TTC549 (cell line): ENCODE results near the gene MC5R.

Source experiments
- FAIRE-seq: peaks from 2 replicates; lab custom pipeline; 2012; peaks lifted over from hg19 to GRCh38; lab: Jason Lieb, UNC

MC5R gene

DNA sequence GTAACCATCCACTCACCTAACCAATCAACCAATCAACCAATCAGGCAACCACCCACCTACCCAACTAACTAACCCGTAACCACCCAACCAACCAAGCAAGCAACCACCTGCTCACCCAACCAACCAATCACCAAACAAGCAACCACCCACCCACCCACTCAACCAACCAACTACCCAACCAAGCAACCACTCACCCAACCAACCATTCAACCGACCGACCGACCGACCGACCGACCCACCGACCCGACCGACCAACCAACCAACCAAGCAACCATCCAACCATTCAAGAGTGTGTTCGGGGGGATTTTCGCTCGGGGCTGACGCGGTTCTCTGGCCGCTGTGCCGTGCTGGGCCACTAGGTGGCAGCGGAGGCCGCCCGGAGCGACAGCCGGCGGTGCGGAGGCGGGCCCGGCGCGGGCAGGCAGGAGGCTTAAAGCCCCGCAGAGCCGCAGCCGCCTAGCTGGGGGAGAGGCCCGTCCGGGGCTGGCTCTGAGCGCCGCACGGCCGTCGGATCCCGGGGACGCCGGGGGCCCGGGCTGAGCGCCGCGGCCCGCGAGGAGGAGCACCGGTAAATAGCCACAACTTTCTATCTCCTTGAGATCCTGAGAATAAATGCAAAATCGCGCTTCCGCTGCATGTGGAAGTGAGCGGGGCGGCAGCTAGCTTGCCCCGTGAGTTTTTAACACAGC, at the start of gene MC5R:
Gene MC5R (plus strand): TSS at position 443 of the 689 bp plus-strand sequence. CDS start 1,617 bp downstream, outside the sequence.
- FAIRE-seq: no peak

DNA sequence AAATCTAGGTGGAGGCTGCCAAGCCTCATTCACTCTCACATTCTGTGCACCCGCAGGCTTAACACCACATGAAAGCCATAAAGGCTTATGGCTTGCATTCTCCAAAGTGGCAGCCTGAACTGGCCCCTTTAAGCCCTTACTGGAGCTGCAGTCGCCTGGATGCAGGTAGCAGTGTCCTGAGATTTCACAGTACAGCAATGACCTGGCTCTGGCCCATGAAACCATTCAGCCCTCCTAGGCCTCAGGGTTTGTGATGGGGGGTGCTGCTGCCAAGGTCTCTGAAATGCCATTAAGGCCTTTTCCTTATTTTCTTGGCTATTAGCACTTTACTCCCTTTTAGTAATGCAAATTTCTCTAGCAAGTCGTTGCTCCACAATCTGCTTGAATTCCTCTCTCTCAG, 48.9 kb upstream of the MC5R start:
- FAIRE-seq: no peak

DNA sequence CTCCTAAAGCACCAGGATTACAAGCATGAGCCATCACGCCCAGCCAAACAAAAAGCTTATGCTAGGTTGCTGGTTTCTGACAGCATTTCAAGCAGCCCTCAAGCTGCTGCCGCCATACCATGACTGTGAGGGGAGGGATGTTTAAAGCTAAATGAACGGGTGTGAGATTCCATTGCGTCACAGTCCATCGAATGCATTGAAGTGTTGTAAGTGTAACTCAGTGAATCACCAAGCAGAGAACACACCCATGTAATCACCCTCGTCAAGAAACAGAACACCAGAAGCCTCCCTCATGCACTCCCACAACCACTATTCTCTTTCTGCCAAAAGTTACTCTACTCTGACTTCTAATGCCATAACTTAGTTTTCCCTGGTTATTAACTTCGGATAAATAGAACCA, 32.8 kb upstream of the MC5R start:
- no peak for FAIRE-seq

DNA sequence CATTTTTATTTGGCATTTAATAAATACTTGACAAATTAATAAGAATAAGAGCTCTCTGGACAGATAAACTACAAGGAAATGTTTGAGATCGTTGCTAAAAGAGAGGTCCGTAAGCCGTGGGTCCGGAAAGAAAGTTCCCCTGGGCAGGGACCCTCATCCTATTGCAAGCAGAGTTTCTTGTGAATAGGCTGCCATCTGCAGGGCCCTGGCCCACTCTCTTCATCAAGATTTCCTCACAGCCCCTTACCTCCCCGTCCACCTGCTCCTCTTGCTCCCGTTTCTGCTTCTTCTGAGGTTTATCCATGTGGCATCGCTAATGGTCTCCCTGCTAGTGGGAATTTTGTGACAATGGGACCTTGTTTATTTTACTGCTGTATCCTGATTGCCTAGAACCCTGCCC, 30.1 kb upstream of the MC5R start:
- FAIRE-seq: no peak

DNA sequence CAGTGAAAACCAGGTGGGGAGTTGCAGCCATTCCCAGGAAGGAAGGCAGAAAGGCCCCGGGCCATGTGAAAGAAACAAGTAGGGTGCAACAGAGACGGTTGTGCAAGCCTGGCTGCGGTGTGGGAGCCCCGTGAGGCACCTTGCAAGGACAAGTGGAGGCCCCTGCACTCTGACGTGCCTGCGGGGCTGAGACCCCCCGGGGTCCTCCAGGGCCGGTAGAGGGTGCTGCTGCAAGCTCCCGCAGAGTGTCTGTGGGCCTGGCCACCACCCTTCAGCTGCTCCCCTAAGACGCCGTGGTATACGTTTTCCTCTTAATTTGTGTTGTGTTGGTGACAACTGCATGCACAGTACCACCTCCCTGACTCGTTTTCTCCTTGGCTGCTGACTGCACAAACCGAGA, 27.4 kb upstream of the MC5R start:
- no peak for FAIRE-seq

DNA sequence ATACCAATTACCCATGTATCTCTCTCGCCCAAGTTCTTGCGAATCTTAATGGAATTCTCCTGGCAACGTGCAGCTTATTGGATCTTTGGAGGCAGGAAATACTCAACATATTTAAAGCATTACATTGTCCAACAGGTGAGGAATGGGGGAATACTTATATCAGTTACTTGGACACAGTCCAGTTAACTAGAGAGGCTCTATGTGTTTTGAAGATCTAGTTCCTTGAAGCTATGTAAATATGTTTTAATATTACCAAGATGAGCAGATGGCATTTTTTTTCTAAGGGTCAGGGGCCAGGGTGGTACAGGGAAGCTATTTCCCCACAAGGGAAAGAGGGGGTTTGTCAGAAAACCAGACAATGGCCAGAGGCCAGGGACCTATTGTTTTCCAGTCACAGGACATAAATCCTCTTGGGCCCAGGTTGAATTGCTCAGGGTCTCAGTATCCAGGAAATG, 26.8 kb upstream of the MC5R start:
- FAIRE-seq: no peak

DNA sequence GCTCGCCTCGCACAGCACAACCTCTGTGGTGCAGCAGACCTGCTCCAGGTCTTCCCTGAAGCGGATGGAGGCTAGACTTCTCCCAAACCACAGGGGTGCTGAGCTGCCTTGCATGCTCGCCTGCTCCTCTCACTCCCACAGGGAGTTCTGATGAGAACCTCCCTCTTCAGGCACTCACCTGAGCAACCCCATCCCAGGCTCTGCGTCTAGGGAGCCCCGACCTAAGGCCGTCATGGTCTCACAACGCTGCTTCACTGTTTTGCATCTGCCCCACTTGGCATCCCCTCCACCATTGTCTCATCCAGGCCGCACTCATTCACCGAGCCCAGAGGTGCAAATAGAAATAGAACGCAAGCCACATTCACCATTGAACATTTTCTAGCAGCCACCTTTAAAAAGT, 24.6 kb upstream of the MC5R start:
- no peak for FAIRE-seq

DNA sequence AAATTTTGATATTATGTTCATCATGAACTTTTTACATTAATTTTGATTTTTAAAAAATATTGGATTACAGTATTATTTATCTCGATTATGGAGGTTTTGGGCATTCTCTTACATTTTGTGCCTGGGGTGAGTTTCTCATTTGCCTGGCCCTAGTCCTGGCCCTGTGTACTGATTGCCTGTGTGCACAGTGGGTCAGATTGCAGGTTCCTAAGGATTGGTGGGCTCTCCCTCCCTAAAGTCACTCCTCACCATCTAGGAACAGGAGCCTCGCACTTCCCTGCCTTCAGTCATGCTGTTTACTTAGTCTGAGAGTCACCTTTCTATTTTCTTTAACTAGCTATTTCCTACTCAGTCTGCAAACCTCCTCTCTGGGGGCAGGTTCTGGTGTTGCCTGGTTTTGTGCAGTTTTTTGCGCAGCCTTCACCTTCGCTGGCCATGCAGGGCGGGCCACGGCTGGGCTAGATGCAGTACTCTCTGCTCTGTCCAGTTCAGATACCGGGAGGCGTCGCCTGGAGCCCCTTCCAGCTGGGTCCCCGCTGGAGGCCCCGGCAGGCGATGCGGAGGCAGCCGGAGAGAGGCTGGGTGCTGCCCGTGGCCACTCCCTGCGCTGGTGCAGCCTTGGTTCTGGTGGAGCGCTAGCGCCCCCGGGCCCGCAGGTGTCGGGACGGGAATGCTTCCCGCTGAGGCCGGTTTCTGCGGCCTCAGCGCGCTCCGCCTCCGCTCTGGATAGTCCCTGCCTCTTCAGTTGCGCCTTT, 23.3 kb upstream of the MC5R start:
- FAIRE-seq: no peak

DNA sequence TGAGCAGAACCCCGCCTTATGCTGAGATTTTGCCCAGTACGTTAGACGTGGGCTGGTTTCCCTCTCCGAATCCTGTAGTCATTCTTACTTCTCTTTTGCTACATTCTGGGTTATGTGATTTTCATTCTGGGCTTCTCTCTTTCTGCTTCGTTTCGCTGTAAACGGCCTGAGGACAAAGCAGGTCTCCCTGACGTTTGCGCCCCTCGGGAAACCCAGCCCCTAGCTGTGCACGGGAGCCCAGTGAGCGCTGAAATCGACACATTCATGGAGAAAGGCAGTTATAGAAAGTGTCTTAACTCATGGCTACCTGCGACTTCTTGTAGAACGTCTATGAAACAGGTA, 22.7 kb upstream of the MC5R start:
- FAIRE-seq: no peak

DNA sequence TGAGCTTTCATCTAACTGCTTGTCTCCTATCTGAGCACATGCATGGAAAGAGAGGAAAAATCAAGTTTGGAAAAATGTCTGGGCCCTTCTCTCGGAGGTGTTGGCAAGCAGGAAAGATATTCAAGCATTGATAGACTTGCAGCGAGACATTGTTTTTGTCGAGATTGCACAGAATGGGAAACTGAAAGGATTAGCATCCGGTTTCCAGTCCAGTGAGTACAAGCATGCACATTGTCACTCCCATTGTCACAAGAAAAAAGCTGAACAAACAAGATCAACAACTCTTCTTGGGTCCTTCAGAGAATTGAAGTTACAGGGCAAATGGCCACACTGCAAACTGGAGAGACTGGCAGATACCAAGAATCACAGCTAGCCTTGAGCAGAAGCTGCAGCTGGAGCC, 19.6 kb upstream of the MC5R start:
- FAIRE-seq: no peak

DNA sequence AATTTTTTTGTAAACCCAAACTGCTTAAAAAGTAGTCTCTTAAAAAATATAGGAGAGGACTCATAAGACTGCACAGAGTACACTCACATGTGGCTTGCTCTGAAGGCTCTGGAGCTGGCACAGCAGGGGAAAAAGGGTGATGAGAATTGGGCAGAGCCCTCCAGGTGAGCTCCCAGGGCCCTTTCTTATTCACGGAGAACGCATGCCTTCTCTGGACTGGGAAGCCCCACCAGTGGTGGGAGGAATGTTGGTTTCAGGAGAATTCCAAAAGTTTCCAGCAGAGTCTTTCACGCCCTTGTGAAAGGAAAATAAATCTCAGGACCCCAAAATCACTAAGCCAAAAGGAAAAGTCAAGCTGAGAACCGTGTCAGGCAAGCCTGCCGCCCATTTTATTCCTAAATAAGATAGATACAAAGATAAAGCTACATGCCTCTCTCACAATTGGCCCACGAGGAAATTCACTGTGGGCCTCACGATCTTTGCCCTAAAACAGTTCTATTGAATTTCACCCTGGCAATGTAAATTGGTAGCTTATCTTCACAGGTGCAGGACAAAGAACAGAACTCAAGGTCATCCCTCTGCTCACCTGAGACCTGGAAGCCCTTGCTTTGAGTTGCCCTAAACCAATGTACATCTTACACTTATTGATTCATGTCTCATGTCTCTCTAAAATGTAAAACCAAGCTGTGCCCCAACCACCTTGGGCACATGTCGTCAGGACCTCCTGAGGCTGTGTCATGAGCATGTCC, 15.5 kb upstream of the MC5R start:
- FAIRE-seq: no peak

DNA sequence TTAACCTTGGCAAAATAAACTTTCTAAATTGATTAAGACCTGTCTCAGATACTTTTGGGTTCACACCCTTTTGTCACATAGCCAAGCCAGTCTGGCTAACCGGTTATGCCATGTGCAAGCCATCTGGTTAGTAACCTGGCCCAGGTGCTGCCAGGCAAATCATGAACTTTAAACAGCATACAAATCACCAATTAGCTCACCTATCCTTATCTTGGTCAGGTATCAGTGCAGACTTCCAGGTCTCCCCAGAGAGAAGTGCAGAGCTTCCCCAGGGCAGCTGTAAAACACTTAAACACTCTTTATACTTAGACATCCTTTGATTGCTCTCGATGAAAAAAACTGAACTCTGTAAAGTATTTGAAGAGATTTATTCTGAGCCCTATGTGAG, 14.9 kb upstream of the MC5R start:
- FAIRE-seq: no peak

DNA sequence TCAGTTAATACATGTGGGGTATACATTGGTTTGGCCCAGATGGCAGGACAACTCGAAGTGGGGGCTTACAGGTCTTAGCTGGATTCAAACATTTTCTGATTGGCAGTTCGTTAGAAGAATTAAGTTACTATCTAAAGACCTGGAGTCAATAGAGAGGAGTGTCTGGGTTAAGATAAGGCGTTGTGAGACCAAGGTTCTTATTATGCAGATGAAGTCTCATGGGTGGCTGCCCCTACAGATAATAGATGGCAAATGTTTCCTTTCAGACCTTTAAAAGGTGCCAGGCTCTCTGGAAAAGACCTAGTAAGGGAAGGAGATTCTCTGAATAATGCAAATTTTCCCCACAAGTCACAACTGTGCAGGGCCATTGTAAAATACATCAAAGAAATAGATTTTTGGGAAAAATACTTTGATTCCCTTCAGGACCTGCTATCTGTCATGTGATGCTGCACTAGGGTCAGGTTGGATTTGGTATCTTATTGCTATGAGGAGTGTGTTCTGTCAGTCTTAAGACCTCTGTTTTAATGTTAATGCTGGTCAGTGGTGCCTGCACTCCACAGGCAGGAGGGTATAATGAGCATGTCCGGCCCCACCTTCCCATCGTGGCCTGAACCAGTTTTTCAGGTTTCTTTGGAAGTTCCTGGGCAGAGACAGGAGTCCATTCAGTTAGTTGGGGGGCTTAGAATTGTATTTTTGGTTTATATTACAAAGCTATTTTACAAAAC, 14.3 kb upstream of the MC5R start:
- no peak for FAIRE-seq

DNA sequence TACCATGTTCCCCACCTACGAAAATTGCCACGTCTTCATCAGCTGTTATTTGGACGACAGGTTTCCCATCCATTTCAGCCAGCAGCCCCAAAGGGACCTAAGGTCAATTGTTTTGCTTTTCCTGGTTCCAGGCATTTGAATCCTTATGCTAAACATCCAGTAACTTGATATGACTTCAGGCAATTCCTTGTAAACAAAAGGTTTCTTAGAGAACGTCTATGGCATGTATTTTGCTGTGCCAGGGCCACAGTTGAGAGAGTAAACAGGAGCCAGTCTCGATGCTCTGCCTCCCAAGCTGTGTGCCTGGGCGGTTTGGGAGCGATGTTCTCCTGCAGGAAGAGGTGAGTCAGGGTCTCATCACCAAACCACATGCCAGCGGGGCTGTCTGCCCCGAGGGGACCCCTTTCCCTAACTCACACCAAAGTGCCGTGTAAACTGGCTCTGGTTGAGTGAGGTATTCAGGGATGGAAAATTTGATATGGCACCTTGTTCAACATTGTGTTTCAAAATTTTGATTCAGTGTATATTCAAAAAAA, 12.9 kb upstream of the MC5R start:
- no peak for FAIRE-seq

DNA sequence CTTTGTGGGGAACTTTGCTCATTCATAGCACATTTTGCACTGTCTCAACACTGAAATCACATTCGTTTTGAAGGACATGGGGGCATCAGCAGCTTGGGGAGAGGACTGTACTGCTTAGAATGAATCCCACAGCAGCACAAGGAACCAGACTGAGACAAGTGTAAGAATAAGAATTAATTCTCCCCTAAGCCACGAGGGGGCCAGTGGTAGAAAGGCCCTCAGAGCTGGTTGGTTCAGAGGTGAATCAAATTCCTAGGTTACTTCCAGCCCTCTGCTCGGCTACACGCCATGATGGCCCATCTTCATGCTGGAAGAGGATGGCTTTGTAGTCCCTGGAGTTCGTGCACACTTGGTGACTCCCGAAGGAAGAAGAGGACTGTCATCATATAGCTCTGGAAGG, 12.0 kb upstream of the MC5R start:
- FAIRE-seq: no peak

DNA sequence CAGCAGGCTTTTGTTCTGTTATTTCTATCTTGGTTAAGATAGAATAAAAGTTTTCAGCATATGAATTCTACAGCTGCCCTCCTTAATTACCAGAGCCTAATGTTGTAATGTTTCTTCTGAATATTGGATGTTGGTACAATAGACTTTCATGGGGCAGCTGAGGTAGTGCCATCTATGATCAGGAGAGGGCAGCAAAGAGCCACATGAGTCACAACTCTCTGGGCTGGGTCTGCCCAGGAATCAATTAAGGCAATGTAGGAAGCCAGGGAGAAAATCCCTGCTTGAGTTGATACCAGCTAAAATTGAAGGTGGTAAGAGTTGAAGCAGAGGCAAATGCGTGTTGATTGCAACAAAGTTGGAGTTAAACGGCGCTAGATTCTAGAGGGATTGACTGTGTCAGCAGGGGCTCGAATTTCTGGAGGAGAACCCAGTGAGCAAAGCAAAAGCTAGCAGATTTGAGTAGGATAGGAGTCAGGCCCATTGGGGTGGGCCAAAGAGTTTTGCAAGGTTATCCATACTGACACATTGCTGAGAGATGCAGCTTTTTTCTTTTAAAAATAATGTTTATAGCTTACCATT, 10.6 kb upstream of the MC5R start:
- FAIRE-seq: peak; percentile 66

DNA sequence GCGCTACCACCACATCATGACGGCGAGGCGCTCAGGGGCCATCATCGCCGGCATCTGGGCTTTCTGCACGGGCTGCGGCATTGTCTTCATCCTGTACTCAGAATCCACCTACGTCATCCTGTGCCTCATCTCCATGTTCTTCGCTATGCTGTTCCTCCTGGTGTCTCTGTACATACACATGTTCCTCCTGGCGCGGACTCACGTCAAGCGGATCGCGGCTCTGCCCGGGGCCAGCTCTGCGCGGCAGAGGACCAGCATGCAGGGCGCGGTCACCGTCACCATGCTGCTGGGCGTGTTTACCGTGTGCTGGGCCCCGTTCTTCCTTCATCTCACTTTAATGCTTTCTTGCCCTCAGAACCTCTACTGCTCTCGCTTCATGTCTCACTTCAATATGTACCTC, 2.3 kb downstream of the MC5R start:
- no peak for FAIRE-seq

DNA sequence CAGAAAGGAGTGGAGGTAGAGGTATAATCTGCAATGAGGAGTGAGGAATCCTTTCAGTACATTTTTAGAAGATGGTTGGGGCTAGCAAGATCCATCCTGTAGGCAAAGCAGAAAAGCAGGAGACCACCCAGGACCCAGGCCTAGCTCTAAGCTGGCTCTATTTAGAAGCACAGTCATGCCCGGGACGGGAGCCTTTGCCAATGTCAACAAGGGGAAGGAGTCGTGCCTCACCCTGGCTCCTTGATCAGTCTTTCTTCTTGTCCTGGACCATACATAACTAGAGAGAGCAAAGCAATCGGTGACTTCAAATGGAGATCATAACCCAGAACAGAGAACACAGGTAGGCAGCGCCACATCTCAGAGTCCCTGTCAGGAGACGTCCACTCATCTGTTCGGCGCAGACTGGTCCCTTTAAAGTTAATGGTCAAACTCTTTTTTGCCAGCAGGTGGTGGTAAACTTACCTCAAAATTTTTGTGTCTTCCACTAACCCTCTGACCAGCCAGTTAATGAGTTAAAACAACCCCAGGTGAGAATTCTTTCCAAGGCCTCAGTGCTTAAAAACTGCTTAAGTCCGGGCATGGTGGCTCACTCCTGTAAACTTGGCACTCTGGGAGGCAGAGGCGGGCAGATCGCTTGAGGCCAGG, 8.0 kb downstream of the MC5R start:
- no peak for FAIRE-seq

DNA sequence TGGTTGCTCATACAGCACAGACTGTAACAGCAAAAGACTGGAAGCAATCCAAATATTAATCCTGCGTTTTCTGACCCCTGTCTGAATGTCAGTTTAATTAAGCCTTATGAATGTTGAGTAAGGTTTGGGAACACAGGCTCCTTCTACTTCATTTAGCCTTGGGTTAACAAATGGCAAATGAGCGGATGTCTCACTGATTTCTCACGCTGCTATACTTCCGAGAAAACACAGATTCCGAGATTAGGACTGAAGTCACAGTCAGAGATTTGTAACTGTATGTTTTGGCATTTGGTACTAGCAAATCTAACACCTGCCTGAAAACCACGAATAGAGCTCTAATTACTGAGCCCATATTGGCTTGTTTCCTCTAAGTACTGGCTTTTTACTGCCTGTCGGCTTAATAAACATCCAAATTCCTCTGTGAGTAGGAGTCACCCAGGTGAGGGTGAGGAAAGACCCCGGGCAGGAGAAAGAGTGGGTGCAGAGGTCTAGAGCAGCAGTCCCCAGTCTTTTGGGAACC, 10.6 kb downstream of the MC5R start:
- FAIRE-seq: no peak

DNA sequence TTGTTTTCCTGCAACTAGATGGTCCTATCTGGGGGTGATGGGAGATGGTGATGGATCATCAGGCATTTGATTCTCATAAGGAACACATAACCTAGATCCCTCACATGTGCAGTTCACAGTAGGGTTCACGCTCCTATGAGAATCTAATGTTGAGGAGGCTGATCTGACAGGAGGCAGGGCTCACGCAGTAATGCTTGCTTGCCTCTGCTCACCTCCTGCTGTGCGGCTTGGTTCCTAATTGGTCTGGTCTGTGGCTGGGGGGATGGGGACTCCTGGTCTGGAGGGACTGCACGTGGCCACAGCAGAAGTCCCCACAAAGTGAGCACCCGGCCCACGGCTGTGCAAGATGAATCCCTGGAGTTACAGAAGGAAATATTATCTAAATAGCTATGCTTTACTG, 11.3 kb downstream of the MC5R start:
- no peak for FAIRE-seq

DNA sequence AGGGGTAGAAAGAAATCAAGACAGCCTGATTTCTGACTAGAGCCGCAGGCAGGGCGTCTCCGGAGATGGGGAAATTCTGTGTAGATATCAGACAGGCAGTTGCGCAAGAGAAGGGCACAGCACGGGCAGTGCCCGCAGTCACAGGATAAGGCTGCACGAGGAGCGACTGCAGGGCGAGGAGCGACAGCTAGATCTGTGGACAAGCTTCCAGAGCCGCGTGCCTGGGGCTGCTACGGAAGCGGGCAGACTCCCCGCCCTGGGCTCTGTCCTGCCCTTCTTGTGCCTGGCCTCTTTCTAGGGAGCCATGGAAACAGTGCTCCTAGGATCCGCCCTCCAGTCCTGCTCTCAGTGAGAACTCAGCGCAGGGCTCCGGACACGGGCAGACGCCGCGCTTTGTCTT, 12.6 kb downstream of the MC5R start:
- FAIRE-seq: no peak
